Activated T-cell treated with anti-CD3 and anti-CD28 coated beads for 48 hours (primary cell): ENCODE results near the gene IRF6.
"Not testable (repeated sequence)": the region's sequence is repeated elsewhere in the genome, so short reads cannot be mapped to it uniquely, and the experiment has no call there.

Experiments used
- DNase-seq: peaks from one replicate; pipeline ENCODE4 v3.0.0-alpha.2; 2020; ENCODE audit warnings: low read depth

Gene IRF6

DNA sequence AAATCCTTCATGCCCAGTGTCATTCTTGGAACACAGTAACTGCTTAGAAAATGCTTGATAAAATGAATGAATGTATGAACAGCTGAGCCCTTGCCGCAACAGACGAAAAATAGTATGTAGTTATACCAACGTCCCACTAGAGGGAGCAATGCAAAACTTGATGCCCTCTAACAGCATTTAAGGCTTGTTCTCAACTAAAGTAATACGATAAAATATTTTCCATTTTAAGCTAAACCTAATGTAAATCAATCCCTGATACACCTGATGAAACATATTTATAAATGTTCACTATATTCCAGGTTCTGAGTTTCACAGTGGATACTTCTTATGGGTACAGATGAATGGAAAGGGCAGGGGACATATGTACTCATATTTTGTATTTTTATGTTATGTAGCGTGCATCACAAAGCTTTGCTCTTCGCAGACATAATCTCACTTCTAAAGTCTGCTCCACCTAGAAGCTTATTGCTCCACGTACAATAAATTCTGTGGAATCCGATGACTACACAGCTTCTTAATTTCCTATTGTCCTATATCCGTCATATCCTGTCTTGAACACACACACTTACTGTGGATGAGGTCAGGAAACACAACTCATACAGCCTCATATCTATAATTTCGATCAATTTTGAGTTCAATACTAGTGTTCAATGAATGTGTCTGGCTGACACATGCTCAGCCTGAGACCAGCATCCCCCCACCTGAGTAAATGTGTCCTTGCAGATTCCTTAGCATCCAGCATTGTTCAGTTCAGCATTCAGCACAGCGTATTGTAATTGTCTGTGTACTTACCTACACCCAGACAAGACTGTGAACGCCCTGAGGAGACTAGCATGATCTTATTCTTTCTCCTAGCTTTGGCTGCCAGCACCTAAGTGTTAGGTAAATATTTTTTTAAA lies 17.4 kb upstream of the IRF6 start:
- no peak for DNase-seq

DNA sequence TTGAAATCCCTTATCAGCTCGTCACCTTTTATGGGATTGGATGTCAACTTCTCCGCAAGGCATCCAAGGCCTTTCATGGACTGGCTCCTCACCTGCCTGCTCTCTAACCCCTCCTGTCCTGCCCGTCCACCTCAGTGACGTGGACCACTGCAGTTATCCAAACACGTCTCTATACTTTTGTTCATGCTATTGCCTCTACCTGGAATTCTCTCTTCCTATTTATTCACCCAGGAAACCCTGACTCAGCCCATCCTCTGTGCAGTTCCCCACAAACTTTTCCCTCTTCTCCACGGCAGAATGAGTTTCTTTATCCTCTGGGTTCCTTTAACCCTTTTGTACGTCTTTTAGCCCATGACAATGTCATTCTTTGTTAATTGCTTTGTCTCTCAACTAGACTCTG lies 16.8 kb upstream of the IRF6 start:
- no peak for DNase-seq

DNA sequence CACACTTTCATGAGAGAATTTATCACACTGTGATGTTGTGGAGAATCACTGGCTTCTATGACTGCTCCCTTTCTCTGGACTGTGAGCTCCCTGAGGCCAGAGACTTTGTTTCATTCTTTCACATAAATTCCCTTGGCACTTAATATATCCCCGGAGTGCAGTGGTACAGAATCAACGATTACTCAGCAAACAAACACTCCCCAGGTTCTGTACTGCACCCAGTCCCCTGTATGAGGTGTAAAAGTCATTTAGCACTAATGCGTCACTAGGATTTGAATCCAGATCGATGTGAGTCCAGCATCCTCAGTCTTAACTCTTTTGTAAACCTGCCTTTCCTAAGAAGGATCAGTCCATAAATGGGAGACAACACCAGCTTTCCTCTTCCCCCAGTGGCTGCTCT lies 15.0 kb upstream of the IRF6 start:
- no peak for DNase-seq

DNA sequence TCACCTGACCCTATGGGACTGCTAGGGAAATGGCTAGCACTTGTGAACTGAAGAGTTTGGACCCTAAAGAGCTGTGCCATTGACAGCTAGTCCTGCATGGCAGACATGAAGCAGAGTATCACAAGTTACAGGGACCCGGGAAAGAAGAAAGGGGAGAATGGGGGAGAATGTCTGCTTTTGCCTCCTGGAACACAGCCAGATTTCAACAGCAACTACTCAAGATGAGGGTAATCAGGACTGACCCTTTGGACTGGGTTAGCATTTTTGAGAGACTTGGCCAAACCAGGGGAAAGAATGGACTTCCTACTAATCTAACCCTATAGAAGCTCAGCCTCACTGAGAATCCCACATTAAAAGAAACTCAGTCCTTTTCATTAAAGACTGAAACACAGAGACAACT lies 13.1 kb upstream of the IRF6 start:
- no peak for DNase-seq

DNA sequence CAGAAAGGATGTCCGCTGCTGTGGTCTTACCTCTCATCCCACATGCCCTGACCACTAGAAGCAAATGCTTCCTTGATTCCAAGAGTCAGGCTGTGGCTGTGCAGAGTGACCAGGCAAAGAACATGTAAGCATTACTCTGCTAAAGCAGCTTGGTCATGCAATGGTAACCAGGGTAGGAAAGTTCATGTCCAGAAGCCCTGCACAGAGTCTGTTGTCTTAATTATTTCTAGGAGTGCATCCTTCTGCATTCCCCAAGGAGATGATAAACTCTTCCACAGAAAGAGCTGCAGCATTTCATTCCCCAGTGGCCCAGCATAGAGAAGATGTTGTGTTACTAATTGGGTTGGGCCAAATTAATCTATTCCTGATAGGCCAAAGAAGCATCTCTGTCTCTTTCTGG lies 11.7 kb upstream of the IRF6 start:
- no peak for DNase-seq

DNA sequence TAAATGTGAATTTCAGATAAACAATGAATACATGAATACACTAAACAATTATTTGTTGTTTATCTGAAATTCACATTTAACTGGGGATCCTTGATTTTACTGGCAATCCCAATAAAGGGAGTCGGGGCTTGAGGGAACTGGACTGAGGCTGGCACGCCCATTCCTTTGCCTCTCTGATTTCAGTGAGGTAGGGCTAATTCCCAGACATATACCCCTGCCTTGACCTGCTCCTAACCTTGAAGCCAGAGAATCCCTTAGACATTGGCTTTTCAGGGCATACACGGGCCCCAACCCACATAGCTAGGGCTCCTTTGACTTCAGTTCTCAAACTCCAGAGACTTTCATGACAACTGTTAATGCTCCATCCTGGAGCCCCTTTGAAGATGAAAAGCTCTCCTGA lies 11.0 kb upstream of the IRF6 start:
- no peak for DNase-seq

DNA sequence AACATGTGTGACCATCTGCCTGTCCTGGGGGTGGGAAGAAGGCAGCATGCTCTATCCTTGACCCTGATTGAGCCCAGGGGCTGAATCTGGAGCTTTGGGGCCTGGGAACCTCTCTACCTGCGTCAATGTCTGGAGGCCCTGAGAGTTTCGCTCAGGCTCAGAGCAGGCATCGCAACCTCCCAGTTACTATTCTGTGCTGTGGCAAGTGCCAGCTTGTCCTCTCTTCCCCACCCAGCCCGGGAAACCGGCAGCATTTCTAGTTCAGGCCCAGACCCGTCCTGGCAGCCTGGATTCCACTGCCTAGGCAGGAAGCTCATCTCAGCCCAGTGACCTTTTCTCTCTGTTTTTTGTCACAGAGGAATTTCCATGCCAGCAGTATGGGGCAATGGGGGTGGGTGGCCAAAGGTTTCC lies 10.0 kb upstream of the IRF6 start:
- no peak for DNase-seq

DNA sequence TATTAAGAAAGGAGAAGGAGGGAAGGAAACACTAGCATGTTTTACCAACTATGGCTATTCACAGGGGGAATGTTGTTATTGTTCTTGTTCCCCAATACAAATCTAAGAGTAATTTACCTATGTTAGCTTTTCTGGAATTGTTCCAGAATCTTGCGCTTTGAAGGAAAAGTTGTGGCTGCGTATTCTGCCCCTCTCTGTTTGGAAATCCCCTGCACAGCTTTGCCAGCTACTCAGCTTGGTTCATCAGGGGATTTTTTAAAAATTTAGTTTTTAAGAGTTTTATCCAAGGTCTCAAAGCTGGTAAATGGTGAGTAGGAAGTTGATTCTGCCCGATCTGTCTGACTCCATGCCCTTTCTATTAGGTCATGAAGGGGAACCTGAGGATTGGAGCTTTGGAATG lies 9.5 kb upstream of the IRF6 start:
- DNase-seq: no peak

DNA sequence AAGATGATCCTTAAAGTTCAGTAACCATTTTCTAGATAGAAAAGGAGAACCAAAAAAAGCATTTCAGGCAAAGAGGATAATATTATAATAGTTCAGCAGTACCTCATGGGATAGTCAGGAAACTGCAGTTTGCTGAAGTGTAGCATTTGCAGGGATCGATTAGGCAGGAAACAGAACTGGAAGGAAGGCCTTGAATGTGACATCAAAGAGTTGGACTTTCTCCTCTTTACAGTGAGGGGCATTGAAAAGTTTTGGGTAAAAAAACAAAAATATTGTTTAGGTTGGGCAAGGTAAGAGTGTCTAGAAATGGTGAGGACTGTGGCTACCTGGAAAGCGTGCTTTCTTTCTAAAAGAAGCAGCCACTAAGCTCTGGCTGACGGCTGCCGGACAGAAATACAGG lies 8.0 kb upstream of the IRF6 start:
- no peak for DNase-seq

DNA sequence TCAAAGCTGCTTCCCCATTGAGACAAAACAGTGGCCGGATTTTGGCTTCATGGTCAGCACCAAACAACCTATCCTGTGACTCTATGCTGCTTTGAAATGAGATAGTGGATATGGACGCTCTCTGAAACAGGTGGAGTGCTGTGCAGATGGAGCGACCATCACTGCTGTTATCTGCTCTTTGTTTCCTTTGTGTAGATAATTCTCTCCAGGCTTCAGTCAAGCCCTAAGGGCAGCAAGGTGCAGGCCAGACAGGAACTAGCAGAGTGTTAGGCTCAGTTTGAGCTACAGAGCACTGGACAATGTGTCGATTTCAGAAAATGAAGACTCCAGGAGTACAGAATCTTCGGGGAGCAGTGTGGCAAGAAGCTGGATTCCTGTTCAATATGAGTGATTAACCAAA lies 4.8 kb upstream of the IRF6 start:
- no peak for DNase-seq

DNA sequence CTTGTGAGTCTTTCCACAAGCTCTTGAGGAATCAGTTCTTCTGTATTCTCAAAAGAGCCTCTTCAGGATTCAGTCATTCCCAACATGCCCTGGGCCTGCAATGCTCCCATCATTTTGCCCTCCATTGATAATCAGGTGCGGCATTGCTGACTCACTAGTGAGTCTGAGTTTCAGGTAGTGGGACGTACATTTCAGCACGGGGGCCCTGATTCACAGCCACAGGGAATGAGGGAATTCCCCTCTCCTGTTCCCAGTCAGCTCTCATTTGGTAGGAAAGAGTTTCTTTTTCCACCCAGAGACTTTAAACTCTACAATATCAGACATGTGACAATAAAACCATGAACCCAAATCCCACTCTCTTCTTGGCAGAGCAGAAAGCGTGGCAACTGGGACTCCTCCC lies 3.7 kb upstream of the IRF6 start:
- DNase-seq: no peak

DNA sequence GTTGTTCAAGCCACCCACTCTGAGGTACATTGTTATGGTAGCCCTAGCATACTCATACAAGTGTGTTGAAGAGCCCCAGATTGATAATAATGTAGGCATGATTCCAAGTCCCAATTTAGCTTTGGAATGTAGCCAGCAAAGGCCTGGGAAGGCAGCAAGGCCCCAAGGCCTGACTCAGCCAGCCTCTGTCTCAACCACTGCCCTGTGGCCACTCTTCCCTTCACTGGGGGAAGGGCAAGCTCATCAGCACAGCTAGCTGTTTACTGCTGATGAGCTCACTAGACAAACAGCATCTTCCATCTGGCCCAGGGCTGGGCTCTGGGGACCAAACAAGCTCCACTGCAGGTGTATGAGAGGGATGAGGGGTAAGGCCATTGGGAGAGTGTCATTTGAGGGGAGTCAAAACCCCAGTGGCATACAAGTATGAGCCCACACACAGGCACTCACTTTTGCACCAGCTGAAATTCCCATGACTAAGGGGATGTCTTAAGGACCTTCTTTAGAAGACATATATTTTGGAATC lies 2.2 kb upstream of the IRF6 start:
- DNase-seq: no peak

DNA sequence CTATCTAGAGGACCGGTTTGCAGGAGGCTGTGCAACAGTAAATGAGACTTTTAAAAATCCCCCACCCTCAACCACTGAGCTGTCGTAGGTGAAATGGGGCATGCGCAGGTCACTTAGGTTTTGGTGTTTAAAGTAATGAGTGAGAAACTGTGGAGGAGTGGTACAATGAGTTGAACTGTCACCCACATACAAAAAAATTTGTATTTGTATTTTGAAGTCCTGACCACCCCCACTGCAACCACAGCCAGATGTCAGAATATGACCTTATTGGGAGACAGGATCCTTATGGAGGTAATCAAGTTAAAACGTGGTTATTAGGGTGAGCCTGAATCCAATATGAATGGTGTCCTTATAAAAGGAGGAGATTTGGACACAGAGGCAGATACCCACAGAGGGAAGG lies 1.6 kb upstream of the IRF6 start:
- no peak for DNase-seq

DNA sequence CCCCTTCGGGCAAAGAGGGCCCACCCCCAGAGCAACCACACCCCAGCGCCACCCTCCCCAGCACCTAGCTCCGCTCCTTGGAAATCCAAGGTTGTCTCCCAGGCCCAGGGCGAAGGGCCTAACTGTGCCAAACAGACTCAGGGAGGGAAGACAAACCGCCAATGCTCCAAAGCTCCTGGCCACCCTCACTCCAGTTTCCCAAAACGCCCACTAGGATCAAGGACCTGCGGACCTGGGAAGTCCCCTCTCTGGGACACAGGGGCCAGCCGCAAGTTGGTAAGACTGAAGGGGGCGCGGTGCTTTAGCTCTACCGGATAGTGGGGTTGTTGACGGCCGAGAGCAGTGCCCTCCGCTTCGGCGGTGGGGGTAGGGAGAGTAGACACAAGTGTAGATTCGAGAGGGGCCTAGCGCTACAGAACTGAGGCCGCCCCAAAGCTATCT lies 581 bp downstream of the IRF6 start:
- no peak for DNase-seq

DNA sequence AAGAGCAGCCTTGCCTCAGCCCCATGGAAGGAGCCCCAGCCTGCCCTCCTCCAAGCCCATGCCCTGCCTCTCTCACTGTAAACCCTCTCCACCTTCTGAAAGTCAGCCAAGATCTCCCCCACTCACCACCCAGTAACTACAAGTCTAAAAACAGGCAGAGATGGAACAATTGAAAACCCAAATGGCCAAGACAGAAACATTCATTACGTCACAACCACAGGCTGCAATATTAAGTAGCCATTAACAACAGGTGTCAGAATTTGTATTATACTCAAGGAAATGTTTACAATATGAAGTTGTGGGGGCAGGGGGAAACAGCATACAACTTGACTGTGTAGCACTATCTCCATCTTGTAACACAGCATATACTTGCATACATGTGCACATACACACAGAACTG lies 2.4 kb downstream of the IRF6 start:
- no peak for DNase-seq

DNA sequence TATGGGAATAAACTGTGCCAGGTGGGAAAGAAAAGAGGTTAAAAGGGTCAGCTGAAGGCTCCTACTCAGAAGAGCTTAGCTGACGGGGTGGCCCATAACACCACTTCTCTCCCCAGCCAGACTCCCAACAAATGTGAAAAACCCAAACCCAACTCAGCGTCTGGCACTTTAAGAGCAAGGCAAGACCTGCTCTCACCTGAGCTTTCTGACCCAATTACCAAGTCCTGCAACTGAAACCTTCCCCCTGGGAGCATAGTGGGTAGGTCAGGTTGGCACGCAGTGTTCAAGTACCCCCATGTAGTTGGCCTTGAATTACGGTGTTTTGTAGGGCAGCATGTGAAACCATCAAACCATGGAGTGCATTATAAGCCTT lies 3.2 kb downstream of the IRF6 start:
- no peak for DNase-seq

DNA sequence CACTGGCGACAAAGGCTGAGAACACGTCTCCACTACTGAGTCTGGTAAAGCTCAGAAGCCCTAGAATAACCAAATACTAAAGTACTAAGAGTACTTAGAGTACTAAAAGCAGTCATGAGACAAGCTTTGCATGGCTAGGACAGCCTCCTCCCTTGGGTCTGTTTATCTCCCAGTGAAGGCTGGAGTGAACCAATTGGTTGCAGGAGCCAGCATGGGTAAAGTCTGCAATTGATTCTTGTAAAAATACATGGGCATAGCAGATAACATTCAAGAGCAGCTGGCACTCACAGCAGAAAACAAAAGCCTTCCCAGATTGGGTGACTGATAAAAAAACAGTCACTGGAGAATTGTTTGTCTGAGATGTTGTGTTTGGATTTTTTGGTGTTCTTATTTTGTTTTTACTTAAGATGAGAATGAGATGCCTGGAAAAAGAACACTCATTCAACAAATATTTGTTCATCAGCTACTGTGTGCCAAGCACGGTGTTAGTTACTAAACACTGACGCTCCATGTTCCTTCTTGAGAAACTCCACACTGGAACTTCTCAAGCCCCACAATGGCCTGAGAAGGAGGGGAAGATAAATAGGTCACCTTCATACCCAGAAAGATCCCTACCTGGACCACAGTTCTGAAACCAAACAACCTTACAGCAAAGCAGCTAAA lies 3.7 kb downstream of the IRF6 start:
- DNase-seq: no peak

DNA sequence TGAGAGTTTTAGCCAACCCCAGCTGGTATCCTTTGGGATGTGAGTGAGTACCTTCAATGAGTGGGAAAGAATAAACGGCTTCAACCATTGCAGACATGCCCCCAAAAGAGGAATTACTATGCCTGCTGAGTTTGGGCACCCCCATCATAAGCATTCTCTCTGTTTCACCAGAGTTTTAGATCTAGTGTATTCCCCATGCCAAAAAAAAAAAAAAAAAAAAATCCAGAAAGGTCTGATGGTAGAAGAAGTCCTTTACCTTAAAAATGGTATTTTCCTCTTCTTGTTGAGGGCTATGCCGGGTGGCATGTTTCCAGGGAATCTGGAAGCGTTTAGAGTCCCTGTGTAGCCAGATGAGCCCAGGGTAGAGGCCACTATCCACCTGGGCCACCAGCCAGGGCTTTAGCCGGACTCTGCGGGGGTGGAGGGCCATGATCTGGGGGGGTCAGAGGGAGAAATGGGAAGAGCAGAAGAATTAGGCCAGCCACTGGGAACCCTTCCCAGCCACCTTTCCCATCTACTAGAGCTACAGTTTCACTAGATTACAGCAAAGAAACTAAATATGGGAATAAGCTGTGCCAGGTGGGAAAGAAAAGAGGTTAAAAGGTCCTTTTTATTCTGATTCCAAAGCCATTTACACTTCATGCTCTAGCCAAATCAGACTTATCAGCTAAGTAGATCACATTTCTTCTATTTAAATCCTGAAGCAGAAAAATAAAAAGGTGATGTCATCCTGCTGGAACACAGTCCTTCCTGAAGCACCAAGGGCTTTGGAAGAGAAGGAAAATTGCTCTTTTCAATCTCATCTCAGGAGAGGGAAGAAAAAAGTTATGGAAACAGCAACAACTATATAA lies 4.7 kb downstream of the IRF6 start:
- no peak for DNase-seq

DNA sequence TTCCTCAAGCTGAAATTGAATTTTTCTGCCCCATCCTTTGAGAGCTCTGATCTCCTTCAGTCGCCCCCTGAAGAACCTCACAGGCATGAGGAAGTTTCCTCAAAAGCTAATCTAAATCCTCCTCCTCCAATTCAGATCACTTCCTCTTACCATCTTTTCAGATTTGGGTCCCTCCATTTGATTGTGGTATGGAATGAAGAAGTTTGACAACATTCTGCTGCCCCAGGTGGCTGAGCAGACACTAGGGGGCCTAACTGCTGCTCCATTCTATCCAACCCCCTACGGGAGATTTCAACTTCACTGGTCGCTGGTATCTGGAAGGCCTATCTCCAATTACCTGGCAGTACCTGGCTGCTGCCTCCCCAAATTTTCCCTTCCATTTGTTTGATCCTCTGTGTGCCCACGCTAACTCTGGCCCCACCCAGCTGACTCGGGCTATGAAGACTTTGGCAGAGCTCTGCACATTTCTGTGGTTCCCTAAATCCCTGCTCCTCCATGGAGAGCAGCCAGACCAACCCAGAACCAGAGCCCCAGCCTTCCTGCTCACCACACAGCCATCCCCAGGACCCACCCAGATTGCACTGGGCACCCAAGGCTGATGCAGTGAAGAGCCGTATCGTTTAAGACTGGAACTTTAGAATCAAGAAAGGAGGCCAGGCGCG lies 7.8 kb downstream of the IRF6 start:
- DNase-seq: no peak

DNA sequence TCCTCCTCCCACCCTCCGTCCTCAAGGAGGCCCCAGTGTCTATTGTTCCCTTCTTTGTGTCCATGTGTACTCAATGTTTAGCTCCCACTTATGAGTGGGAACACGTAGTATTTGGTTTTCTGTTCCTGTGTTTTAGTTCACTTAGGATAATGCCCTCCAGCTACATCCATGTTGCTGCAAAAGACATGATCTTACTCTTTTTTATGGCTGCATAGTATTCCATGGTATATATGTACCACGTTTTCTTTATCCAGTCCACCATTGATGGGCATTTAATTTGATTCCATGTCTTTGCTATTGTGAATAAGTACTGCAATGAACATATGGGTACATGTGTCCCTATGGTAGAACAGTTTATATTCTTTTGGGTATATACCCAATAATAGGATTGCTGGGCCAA lies 12.2 kb downstream of the IRF6 start:
- not testable (repeated sequence) for DNase-seq

DNA sequence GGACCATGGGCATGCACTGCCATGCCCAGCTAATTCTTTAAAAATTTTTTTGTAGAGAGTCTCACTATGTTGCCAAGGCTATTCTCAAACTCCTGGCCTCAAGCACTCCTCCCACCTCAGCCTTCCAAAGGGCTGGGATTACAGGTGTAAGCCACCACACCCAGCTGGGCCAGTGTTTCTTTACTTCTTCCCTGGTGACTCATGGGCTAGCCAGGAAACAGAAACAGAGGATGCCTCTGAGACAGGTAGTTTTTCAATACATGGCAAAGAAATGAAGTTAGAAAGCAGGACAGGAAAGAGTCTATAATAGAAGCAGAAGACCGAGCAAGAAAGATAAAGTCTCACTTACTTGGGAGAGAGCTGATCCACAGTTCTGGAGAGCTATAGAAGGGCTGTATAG lies 14.0 kb downstream of the IRF6 start:
- no peak for DNase-seq
